HG02763 (cell line): ENCODE data around the gene GFPT2.
A peak's percentile ranks its signal among the peaks of the same experiment; 100 is the strongest.

ENCODE experiments used
- ATAC-seq: cut with Tn5 transposase; IDR thresholded peaks from one replicate; pipeline ENCODE4 v1.9.1; 2021; ENCODE audit warnings: mild to moderate bottlenecking, moderate library complexity; ENCODE audit not compliant: unreplicated experiment

Gene GFPT2

GRCh38 chr5:180353048-180353979, at the start of gene GFPT2:
Gene GFPT2 (minus strand): TSS chr5:180353336. CDS start chr5:180353217, 119 bp downstream.
- peak; percentile 61 for ATAC-seq

GRCh38 chr5:180402716-180403115, 49.6 kb upstream of the GFPT2 start:
- ATAC-seq, result no peak

- ATAC-seq, result no peak
Measured at GRCh38 chr5:180401229-180401907, 48.2 kb upstream of the GFPT2 start.

GRCh38 chr5:180400416-180400815, 47.3 kb upstream of the GFPT2 start:
- no peak for ATAC-seq

GRCh38 chr5:180399401-180400215, 46.5 kb upstream of the GFPT2 start:
- ATAC-seq, result no peak

- ATAC-seq, result no peak
Measured at GRCh38 chr5:180396926-180397325, 43.8 kb upstream of the GFPT2 start.

- ATAC-seq, result no peak
Measured at GRCh38 chr5:180395540-180396274, 42.6 kb upstream of the GFPT2 start.

GRCh38 chr5:180394031-180394636, 41.0 kb upstream of the GFPT2 start:
- ATAC-seq, result no peak

- no peak for ATAC-seq
Measured at GRCh38 chr5:180391276-180391675, 38.1 kb upstream of the GFPT2 start.

- ATAC-seq, result no peak
Measured at GRCh38 chr5:180390441-180391190, 37.5 kb upstream of the GFPT2 start.

- no peak for ATAC-seq
Measured at GRCh38 chr5:180389252-180390101, 36.3 kb upstream of the GFPT2 start.

GRCh38 chr5:180387798-180388197, 34.7 kb upstream of the GFPT2 start:
- ATAC-seq, result no peak

- no peak for ATAC-seq
Measured at GRCh38 chr5:180382926-180383325, 29.8 kb upstream of the GFPT2 start.

- no peak for ATAC-seq
Measured at GRCh38 chr5:180381851-180382480, 28.8 kb upstream of the GFPT2 start.

GRCh38 chr5:180381428-180381827, 28.3 kb upstream of the GFPT2 start:
- no peak for ATAC-seq

- no peak for ATAC-seq
Measured at GRCh38 chr5:180380856-180381255, 27.7 kb upstream of the GFPT2 start.

- ATAC-seq, result no peak
Measured at GRCh38 chr5:180380441-180380840, 27.3 kb upstream of the GFPT2 start.
